ENCODE data around the gene DNHD1. TPM values are rescaled to one million over a fixed set of nuclear protein-coding genes. Genes with fewer than 3 reads are reported as not detected.
A peak's percentile ranks its signal among the peaks of the same experiment; 100 is the strongest.

The DNHD1 gene
- total RNA-seq, 1 experiment from 2014 or later: 10.6 TPM

DNA sequence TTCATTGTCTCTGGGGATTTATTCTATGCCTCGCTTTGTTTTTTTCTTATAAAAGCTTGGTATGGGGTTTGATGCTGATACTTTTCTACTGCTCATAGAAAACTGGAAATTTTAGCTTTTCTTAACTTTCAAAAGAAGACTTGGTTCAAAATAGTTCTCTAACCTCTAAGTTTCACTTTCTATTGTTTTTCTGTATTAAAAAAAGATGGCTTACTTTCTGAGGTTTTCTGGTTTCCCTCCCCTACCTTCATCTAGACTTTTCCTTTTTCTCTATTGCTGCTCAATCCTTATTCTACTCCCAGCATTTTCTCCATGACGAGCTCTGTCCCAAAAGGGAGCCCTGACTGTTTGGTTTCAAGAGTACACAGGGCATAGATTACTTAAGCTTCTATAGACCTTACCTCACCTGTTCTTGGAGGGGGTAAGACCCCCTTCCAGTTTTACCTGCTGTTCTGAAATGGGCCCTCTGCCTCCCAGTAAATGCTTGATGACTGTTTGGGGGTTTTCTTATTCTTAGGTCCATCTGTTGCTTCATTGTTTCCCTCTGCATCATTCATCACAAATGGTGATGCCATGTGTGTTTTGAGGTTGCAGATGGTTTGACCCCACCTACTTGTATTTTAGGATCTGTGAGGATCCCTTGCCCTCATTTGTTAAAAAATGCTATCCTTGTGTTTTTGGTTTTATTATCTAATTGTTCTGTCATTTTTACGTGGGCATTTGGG is 29.5 kb downstream of the DNHD1 start:
- no peak for DNase-seq (ENCODE audit: low read depth, low spot score)
- no peak overlapping the region for H3K4me3 ChIP-seq (ENCODE audit: low read depth in 2 of 2, low read length in 2 of 2)
- no TSS peak for BruUV-seq (replicated peaks)
- no peaks in the 10 kb centered on the region for H3K27me3 ChIP-seq (ENCODE audit: control insufficient read depth, insufficient read depth, low read length)
- no peaks in the 10 kb centered on the region for H3K9me3 ChIP-seq (ENCODE audit: control insufficient read depth, insufficient read depth, low read depth, low read length)
- ChIA-PET CTCF (no interaction called here), POLR2A (no interaction called here)
- 0 out of 2 replicates have a peak, but pooled peaks cover 5% of the 10 kb centered on the region for H3K4me1 ChIP-seq (ENCODE audit: control insufficient read depth, insufficient read depth, low read length)
- no peak for ATAC-seq
- intact Hi-C loops (cut with micrococcal nuclease; ENCODE audit: unreplicated experiment): no loop called here
- in situ Hi-C loops (cut with HindIII; ENCODE audit: low pct_unique_long_range_greater_than_20kb, low sequenced_read_pairs): no loop called here
- TF ChIP-seq POLR2AphosphoS5 (IDR thresholded peaks at IDR 0.05; ENCODE audit: low read depth, low read length) (no peak), SIN3A (IDR thresholded peaks at IDR 0.05; ENCODE audit: borderline replicate concordance, insufficient read depth, low read depth, low read length) (no peak)
- H3K36me3 ChIP-seq (ENCODE audit: control insufficient read depth, insufficient read depth, low read length): no peaks in the 10 kb centered on the region
- H3K27ac ChIP-seq (ENCODE audit: low read length): no peak overlapping the region

GRCh38 chr11:6529266-6529665 is 32.2 kb downstream of the DNHD1 start:
- in situ Hi-C loops (cut with HindIII; ENCODE audit: low pct_unique_long_range_greater_than_20kb, low sequenced_read_pairs) (no loop called here), intact Hi-C loops (cut with micrococcal nuclease; ENCODE audit: unreplicated experiment) (no loop called here)
- Histone ChIP-seq H3K9me3 (ENCODE audit: control insufficient read depth, insufficient read depth, low read depth, low read length) (no peaks in the 10 kb centered on the region), H3K4me3 (ENCODE audit: low read depth in 2 of 2, low read length in 2 of 2) (no peak overlapping the region), H3K4me1 (ENCODE audit: control insufficient read depth, insufficient read depth, low read length) (no peaks in the 10 kb centered on the region), H3K27ac (ENCODE audit: low read length) (no peak overlapping the region), H3K36me3 (ENCODE audit: control insufficient read depth, insufficient read depth, low read length) (no peaks in the 10 kb centered on the region), H3K27me3 (ENCODE audit: control insufficient read depth, insufficient read depth, low read length) (no peaks in the 10 kb centered on the region)
- POLR2A ChIA-PET: no interaction called here
- no peak for ATAC-seq
- DNase-seq (ENCODE audit: low read depth, low spot score): no peak
- TF ChIP-seq TCF7L2 (IDR thresholded peaks at IDR 0.05; ENCODE audit: low read depth, low read length) (no peak), SIN3A (IDR thresholded peaks at IDR 0.05; ENCODE audit: borderline replicate concordance, insufficient read depth, low read depth, low read length) (no peak), POLR2AphosphoS5 (IDR thresholded peaks at IDR 0.05; ENCODE audit: low read depth, low read length) (no peak)
- TF ChIP-seq, protein P1, sequence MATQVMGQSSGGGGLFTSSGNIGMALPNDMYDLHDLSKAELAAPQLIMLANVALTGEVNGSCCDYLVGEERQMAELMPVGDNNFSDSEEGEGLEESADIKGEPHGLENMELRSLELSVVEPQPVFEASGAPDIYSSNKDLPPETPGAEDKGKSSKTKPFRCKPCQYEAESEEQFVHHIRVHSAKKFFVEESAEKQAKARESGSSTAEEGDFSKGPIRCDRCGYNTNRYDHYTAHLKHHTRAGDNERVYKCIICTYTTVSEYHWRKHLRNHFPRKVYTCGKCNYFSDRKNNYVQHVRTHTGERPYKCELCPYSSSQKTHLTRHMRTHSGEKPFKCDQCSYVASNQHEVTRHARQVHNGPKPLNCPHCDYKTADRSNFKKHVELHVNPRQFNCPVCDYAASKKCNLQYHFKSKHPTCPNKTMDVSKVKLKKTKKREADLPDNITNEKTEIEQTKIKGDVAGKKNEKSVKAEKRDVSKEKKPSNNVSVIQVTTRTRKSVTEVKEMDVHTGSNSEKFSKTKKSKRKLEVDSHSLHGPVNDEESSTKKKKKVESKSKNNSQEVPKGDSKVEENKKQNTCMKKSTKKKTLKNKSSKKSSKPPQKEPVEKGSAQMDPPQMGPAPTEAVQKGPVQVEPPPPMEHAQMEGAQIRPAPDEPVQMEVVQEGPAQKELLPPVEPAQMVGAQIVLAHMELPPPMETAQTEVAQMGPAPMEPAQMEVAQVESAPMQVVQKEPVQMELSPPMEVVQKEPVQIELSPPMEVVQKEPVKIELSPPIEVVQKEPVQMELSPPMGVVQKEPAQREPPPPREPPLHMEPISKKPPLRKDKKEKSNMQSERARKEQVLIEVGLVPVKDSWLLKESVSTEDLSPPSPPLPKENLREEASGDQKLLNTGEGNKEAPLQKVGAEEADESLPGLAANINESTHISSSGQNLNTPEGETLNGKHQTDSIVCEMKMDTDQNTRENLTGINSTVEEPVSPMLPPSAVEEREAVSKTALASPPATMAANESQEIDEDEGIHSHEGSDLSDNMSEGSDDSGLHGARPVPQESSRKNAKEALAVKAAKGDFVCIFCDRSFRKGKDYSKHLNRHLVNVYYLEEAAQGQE (IDR thresholded peaks at IDR 0.05; ENCODE audit: insufficient read depth in 1 of 2, low read depth in 2 of 2, low read length in 1 of 2): no peak
- TF ChIP-seq, protein P2, sequence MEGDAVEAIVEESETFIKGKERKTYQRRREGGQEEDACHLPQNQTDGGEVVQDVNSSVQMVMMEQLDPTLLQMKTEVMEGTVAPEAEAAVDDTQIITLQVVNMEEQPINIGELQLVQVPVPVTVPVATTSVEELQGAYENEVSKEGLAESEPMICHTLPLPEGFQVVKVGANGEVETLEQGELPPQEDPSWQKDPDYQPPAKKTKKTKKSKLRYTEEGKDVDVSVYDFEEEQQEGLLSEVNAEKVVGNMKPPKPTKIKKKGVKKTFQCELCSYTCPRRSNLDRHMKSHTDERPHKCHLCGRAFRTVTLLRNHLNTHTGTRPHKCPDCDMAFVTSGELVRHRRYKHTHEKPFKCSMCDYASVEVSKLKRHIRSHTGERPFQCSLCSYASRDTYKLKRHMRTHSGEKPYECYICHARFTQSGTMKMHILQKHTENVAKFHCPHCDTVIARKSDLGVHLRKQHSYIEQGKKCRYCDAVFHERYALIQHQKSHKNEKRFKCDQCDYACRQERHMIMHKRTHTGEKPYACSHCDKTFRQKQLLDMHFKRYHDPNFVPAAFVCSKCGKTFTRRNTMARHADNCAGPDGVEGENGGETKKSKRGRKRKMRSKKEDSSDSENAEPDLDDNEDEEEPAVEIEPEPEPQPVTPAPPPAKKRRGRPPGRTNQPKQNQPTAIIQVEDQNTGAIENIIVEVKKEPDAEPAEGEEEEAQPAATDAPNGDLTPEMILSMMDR (IDR thresholded peaks at IDR 0.05): no peak
- CTCF ChIA-PET: interaction anchor here (0.8 to 1.8 kb wide), 2 partner anchors 24 to 166 kb away, joined by 4 read pairs; no protein-coding TSS in a partner anchor
- no TSS peak for BruUV-seq (replicated peaks)

GRCh38 chr11:6530848-6531247 is 33.8 kb downstream of the DNHD1 start:
- Histone ChIP-seq H3K4me1 (ENCODE audit: control insufficient read depth, insufficient read depth, low read length) (no peaks in the 10 kb centered on the region), H3K36me3 (ENCODE audit: control insufficient read depth, insufficient read depth, low read length) (no peaks in the 10 kb centered on the region), H3K4me3 (ENCODE audit: low read depth in 2 of 2, low read length in 2 of 2) (no peak overlapping the region), H3K9me3 (ENCODE audit: control insufficient read depth, insufficient read depth, low read depth, low read length) (no peaks in the 10 kb centered on the region), H3K27me3 (ENCODE audit: control insufficient read depth, insufficient read depth, low read length) (no peaks in the 10 kb centered on the region), H3K27ac (ENCODE audit: low read length) (no peak overlapping the region)
- intact Hi-C loops (cut with micrococcal nuclease; ENCODE audit: unreplicated experiment) (loop anchor here (5.0 kb wide), 3 partner anchors 66 to 176 kb away; partner anchors contain the start of gene MRPL17), in situ Hi-C loops (cut with HindIII; ENCODE audit: low pct_unique_long_range_greater_than_20kb, low sequenced_read_pairs) (no loop called here)
- ChIA-PET POLR2A (no interaction called here), CTCF (interaction anchor here (0.6 to 1.8 kb wide), 24 partner anchors 10 to 227 kb away, joined by 3 to 34 read pairs (median 4); partner anchors contain the start of genes ILK, MRPL17, RRP8 and TPP1)
- BruUV-seq (replicated peaks): no TSS peak
- ATAC-seq: 0 out of 2 replicates have a peak, but pooled peaks have one; percentile 6
- no peak for TF ChIP-seq SIN3A (IDR thresholded peaks at IDR 0.05; ENCODE audit: borderline replicate concordance, insufficient read depth, low read depth, low read length)
- no peak for TF ChIP-seq POLR2AphosphoS5 (IDR thresholded peaks at IDR 0.05; ENCODE audit: low read depth, low read length)
- TF ChIP-seq, protein P2 (IDR thresholded peaks at IDR 0.05): no peak
- no peak for TF ChIP-seq TCF7L2 (IDR thresholded peaks at IDR 0.05; ENCODE audit: low read depth, low read length)
- DNase-seq (ENCODE audit: low read depth, low spot score): no peak

Measured in Panc1 (cell line).